Karpas-422 (cell line): ENCODE data around the gene RAP1GAP2. TPM values are rescaled to one million over a fixed set of nuclear protein-coding genes. Genes with fewer than 3 reads are reported as not detected.
"Not testable (repeated sequence)": the region's sequence is repeated elsewhere in the genome, so short reads cannot be mapped to it uniquely, and the experiment has no call there.

Experiments
- DNase-seq: peaks from one replicate; pipeline ENCODE4 v3.0.0-alpha.2; 2015
- H2AFZ ChIP-seq: fragments of 200-600 bp; sonication (generic); 2 replicates; pipeline ENCODE4 v1.6.1; 2014; ENCODE audit warnings: antibody characterized with exemption, low read length, mixed read lengths
- H3K27ac ChIP-seq: fragments of 200-600 bp; sonication (generic); 2 replicates; pipeline ENCODE4 v1.5.1; 2014; ENCODE audit warnings: mild to moderate bottlenecking, low read length, moderate library complexity
- H3K27me3 ChIP-seq: fragments of 200-600 bp; sonication (generic); 2 replicates; pipeline ENCODE4 v1.6.1; 2014; ENCODE audit warnings: low read length, mixed read lengths
- H3K36me3 ChIP-seq: fragments of 200-600 bp; sonication (generic); 2 replicates; pipeline ENCODE4 v1.6.1; 2014; ENCODE audit warnings: low read length, mixed read lengths; ENCODE audit not compliant: insufficient read depth
- H3K4me1 ChIP-seq: fragments of 200-600 bp; sonication (generic); 2 replicates; pipeline ENCODE4 v1.6.1; 2014; ENCODE audit warnings: mild to moderate bottlenecking, low read length, mixed read lengths
- H3K4me2 ChIP-seq: fragments of 200-600 bp; sonication (generic); 2 replicates; pipeline ENCODE4 v1.6.1; 2014; ENCODE audit warnings: low read length, low read depth, mild to moderate bottlenecking; ENCODE audit not compliant: poor library complexity, severe bottlenecking
- H3K4me3 ChIP-seq: fragments of 200-600 bp; sonication (generic); 2 replicates; pipeline ENCODE4 v1.5.1; 2014; ENCODE audit warnings: mild to moderate bottlenecking, antibody characterized with exemption, low read length, mixed read lengths
- H3K79me2 ChIP-seq: fragments of 200-600 bp; sonication (generic); 2 replicates; pipeline ENCODE4 v1.6.1; 2014; ENCODE audit warnings: mild to moderate bottlenecking, low read length, mixed read lengths
- H3K9ac ChIP-seq: fragments of 200-600 bp; sonication (generic); 2 replicates; pipeline ENCODE4 v1.6.0; 2014; ENCODE audit warnings: low read length
- H3K9me2 ChIP-seq: fragments of 200-600 bp; sonication (generic), shearing (Covaris generic); replicated peaks from 2 replicates; pipeline ENCODE4 v1.6.0; 2014; ENCODE audit warnings: mild to moderate bottlenecking, low read length, moderate library complexity; ENCODE audit not compliant: insufficient read depth
- H3K9me3 ChIP-seq: fragments of 300-700, 200-600 bp; sonication (generic); 2 replicates; pipeline ENCODE4 v1.6.1; 2014; ENCODE audit warnings: low read length, mixed read lengths
- H4K20me1 ChIP-seq: fragments of 200-600 bp; sonication (generic); 2 replicates; pipeline ENCODE4 v1.6.1; 2014; ENCODE audit warnings: mild to moderate bottlenecking, antibody characterized with exemption, low read length, low read depth; ENCODE audit not compliant: insufficient read depth
- total RNA-seq: library from RNA; depleted of rRNA; stranded (reverse); fragments of >200 nt; shearing (Covaris generic); gene quantifications from 2 replicates; pipeline ENCODE4 v1.2.3, GENCODE V29; 2014; ENCODE audit warnings: low replicate concordance

Gene RAP1GAP2
- total RNA-seq, 1 experiment from 2014 or later, result 6.0 TPM

GRCh38 chr17:2814049-2814448, 17.8 kb downstream of the RAP1GAP2 start:
- Histone ChIP-seq H3K36me3 (no peaks in the 10 kb centered on the region), H3K4me3 (no peak overlapping the region), H3K4me1 (no peaks in the 10 kb centered on the region), H3K4me2 (no peak overlapping the region), H4K20me1 (no peaks in the 10 kb centered on the region), H2AFZ (no peak overlapping the region), H3K79me2 (no peaks in the 10 kb centered on the region), H3K9me2 (no peaks in the 10 kb centered on the region), H3K27ac (no peak overlapping the region), H3K9me3 (no peaks in the 10 kb centered on the region), H3K9ac (no peak overlapping the region), H3K27me3 (no peaks in the 10 kb centered on the region)
- no peak for DNase-seq

DNA sequence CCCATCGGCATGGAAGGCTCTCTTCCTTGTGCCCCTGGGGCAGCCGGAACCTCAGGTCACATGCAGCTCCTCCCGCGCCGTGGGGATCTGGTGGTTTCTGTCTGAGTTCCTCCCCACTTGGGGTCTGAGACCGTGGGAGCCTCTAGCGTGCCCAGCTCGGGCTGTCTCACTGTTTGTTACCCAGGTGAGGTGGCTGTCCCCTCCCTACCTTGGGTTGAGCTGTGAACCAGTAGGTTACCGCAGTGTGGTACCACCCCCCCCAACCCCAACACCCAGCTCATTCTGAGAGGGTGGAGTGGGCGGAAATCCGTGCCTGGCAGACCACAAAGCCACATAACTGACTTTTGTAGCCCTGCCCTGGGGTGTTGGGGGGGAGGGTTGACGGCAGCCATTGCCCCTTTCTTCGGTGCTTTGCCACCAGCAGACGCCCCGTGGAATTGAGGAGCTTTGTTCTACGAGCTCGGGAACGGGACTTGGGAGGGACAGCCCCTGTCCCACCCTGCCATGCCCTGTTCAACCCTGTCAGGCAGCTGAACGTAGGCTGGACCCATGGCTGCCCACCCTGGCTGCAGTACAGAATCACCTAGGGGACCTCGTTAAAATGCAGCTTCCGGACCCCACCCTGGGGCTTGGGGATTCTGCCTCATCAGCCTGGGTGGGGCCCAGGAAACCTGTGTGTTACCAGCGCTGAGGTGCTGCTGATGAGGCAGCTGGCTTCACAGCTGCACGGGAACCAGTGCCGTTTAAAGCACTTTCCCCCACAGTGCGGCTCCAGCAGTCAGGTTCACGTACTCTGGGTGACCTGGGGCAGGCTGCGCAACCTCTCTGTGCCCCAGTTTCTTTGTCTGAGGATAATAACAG, 18.5 kb downstream of the RAP1GAP2 start:
- no peak for DNase-seq
- Histone ChIP-seq H3K27me3 (no peaks in the 10 kb centered on the region), H4K20me1 (no peaks in the 10 kb centered on the region), H3K9me3 (no peaks in the 10 kb centered on the region), H3K4me1 (no peaks in the 10 kb centered on the region), H2AFZ (no peak overlapping the region), H3K9me2 (no peaks in the 10 kb centered on the region), H3K4me3 (no peak overlapping the region), H3K9ac (no peak overlapping the region), H3K36me3 (no peaks in the 10 kb centered on the region), H3K27ac (no peak overlapping the region), H3K79me2 (no peaks in the 10 kb centered on the region), H3K4me2 (no peak overlapping the region)

- Histone ChIP-seq H3K27ac (no peak overlapping the region), H4K20me1 (no peaks in the 10 kb centered on the region), H3K4me1 (no peaks in the 10 kb centered on the region), H2AFZ (no peak overlapping the region), H3K4me3 (no peak overlapping the region), H3K36me3 (no peaks in the 10 kb centered on the region), H3K9ac (no peak overlapping the region), H3K27me3 (no peaks in the 10 kb centered on the region), H3K79me2 (no peaks in the 10 kb centered on the region), H3K4me2 (no peak overlapping the region), H3K9me2 (no peaks in the 10 kb centered on the region), H3K9me3 (no peaks in the 10 kb centered on the region)
- no peak for DNase-seq
These were observed 19.5 kb downstream of the RAP1GAP2 start for GRCh38 chr17:2815781-2816185.

- no peak for DNase-seq
- Histone ChIP-seq H3K27ac (no peak overlapping the region), H3K9me3 (no peaks in the 10 kb centered on the region), H3K9me2 (no peaks in the 10 kb centered on the region), H3K9ac (no peak overlapping the region), H3K27me3 (no peaks in the 10 kb centered on the region), H2AFZ (no peak overlapping the region), H3K4me3 (no peak overlapping the region), H3K79me2 (no peaks in the 10 kb centered on the region), H3K4me2 (no peak overlapping the region), H3K4me1 (no peaks in the 10 kb centered on the region), H3K36me3 (no peaks in the 10 kb centered on the region), H4K20me1 (no peaks in the 10 kb centered on the region)
These were observed 20.4 kb downstream of the RAP1GAP2 start for GRCh38 chr17:2816688-2817087.

DNA sequence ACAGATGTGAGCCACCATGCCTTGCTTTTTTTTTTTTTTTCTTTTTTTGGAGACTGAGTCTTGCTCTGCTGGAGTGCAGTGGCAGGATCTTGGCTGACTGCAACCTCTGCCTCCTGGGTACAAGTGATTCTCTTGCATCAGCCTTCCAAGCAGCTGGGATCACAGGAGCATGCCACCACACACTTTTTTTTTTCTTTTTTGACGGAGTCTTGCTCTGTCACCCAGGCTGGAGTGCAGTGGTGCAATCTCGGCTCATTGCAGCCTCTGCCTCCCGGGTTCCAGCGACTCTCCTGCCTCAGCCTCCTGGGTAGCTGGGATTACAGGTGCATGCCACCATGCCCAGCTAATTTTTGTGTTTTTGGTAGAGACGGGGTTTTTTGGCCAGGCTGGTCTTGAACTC, 23.1 kb downstream of the RAP1GAP2 start:
- H3K9ac ChIP-seq, H4K20me1 ChIP-seq, H3K4me3 ChIP-seq, H3K79me2 ChIP-seq, H3K36me3 ChIP-seq, H2AFZ ChIP-seq, H3K27ac ChIP-seq, H3K4me1 ChIP-seq, H3K4me2 ChIP-seq, DNase-seq, H3K27me3 ChIP-seq, H3K9me3 ChIP-seq, H3K9me2 ChIP-seq: not testable (repeated sequence)

DNA sequence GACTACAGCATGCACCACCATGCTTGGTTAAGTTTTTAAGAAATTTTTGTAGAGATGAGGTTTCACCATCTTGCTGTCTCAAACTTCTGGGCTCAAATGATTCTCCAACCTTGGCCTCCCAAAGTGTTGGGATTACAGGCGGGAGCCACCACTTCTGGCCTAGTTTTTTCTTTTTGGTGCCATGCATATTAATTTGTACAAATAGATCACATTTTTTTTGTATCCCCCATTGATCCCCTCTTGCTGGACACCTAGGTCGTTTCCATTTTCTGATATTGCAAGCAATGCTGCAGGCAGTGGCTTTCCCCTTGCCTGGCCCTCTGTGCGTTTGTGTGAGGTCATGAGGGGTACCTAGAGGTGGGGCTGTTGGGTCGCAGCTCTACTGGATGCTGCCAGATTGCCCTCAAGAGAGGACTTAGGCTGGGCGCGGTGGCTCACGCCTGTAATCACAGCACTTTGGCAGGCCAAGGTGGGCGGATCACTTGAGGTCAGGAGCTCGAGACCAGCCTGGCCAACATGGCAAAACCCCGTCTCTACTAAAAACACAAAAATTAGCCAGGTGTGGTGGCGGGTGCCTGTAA, 23.8 kb downstream of the RAP1GAP2 start:
- no peaks in the 10 kb centered on the region for H3K9me3 ChIP-seq
- H2AFZ ChIP-seq, result no peak overlapping the region
- H3K27me3 ChIP-seq, result no peaks in the 10 kb centered on the region
- H4K20me1 ChIP-seq, result no peaks in the 10 kb centered on the region
- H3K79me2 ChIP-seq, result no peaks in the 10 kb centered on the region
- H3K9me2 ChIP-seq, result no peaks in the 10 kb centered on the region
- H3K27ac ChIP-seq, result no peak overlapping the region
- H3K4me2 ChIP-seq, result no peak overlapping the region
- no peak overlapping the region for H3K4me3 ChIP-seq
- no peak for DNase-seq
- no peaks in the 10 kb centered on the region for H3K36me3 ChIP-seq
- no peak overlapping the region for H3K9ac ChIP-seq
- no peaks in the 10 kb centered on the region for H3K4me1 ChIP-seq

GRCh38 chr17:2821868-2822267, 25.6 kb downstream of the RAP1GAP2 start:
- H3K9ac ChIP-seq, result no peak overlapping the region
- no peaks in the 10 kb centered on the region for H3K27me3 ChIP-seq
- no peak overlapping the region for H3K27ac ChIP-seq
- H3K79me2 ChIP-seq, result no peaks in the 10 kb centered on the region
- H3K9me2 ChIP-seq, result no peaks in the 10 kb centered on the region
- no peaks in the 10 kb centered on the region for H3K4me1 ChIP-seq
- no peak overlapping the region for H2AFZ ChIP-seq
- DNase-seq, result no peak
- H3K9me3 ChIP-seq, result no peaks in the 10 kb centered on the region
- no peak overlapping the region for H3K4me3 ChIP-seq
- no peaks in the 10 kb centered on the region for H4K20me1 ChIP-seq
- no peaks in the 10 kb centered on the region for H3K36me3 ChIP-seq
- H3K4me2 ChIP-seq, result no peak overlapping the region

GRCh38 chr17:2822358-2822757, 26.1 kb downstream of the RAP1GAP2 start:
- no peak overlapping the region for H3K9ac ChIP-seq
- H3K4me1 ChIP-seq, result no peaks in the 10 kb centered on the region
- no peaks in the 10 kb centered on the region for H4K20me1 ChIP-seq
- no peak overlapping the region for H3K4me3 ChIP-seq
- DNase-seq, result no peak
- H2AFZ ChIP-seq, result no peak overlapping the region
- no peaks in the 10 kb centered on the region for H3K9me3 ChIP-seq
- H3K27me3 ChIP-seq, result no peaks in the 10 kb centered on the region
- no peaks in the 10 kb centered on the region for H3K9me2 ChIP-seq
- no peak overlapping the region for H3K27ac ChIP-seq
- no peaks in the 10 kb centered on the region for H3K36me3 ChIP-seq
- no peak overlapping the region for H3K4me2 ChIP-seq
- no peaks in the 10 kb centered on the region for H3K79me2 ChIP-seq
